Panc1 (cell line): ENCODE results near the gene ESR2. TPM values are rescaled to one million over a fixed set of nuclear protein-coding genes. Genes with fewer than 3 reads are reported as not detected.

ENCODE experiments used
- ATAC-seq: fragments of 200-7000 bp; cut with Tn5 transposase; 2 replicates; pipeline ENCODE4 v1.9.1; 2020; ENCODE audit warnings: mild to moderate bottlenecking, moderate library complexity
- BruUV-seq: library from RNA; stranded (reverse); fragments of 400-500 nt; replicated peaks from 2 replicates; lab custom pipeline; 2021; lab: Mats Ljungman, UMichigan
- CTCF ChIA-PET: fragments of 300-600 bp; sonication (Branson Sonifier 250); formaldehyde crosslinking; loops from one replicate; lab custom pipeline; 2022; ENCODE audit warnings: antibody characterized with exemption; lab: Charles Lee
- POLR2A ChIA-PET: fragments of 300-600 bp; sonication (Branson Sonifier 250); formaldehyde crosslinking; loops from one replicate; lab custom pipeline; 2022; ENCODE audit warnings: antibody characterized with exemption; lab: Charles Lee
- DNase-seq: peaks from one replicate; pipeline ENCODE4 v3.0.0-alpha.2; 2010; ENCODE audit warnings: low read depth, low spot score
- H3K27ac ChIP-seq: 2 replicates; pipeline ENCODE4 v1.5.1; 2011; ENCODE audit warnings: mild to moderate bottlenecking, low read length, inconsistent platforms
- H3K27me3 ChIP-seq: fragments of 200-500 bp; sonication (Bioruptor generic); 2 replicates; pipeline ENCODE4 v1.6.0; 2014; ENCODE audit warnings: low read length, inconsistent platforms; ENCODE audit not compliant: control insufficient read depth, insufficient read depth
- H3K36me3 ChIP-seq: fragments of 200-500 bp; sonication (Bioruptor generic); 2 replicates; pipeline ENCODE4 v1.5.1; 2014; ENCODE audit warnings: inconsistent platforms, mild to moderate bottlenecking, low read length, moderate library complexity; ENCODE audit not compliant: control insufficient read depth, insufficient read depth
- H3K4me1 ChIP-seq: 2 replicates; pipeline ENCODE4 v1.5.1; 2011; ENCODE audit warnings: inconsistent platforms, mild to moderate bottlenecking, low read length, moderate library complexity; ENCODE audit not compliant: control insufficient read depth, insufficient read depth
- H3K4me3 ChIP-seq, 2 experiments: 2 replicates each; pipeline ENCODE4 v1.5.1; 2011 to 2012; ENCODE audit warnings: low read depth in 2 of 2, low read length in 2 of 2, mild to moderate bottlenecking in 2 of 2, inconsistent platforms in 1 of 2, moderate library complexity in 1 of 2
- H3K9me3 ChIP-seq: fragments of 200-500 bp; sonication (Bioruptor generic); 2 replicates; pipeline ENCODE4 v1.5.1; 2014; ENCODE audit warnings: low read depth, mild to moderate bottlenecking, inconsistent platforms, low read length, moderate library complexity; ENCODE audit not compliant: control insufficient read depth, insufficient read depth
- POLR2AphosphoS5 ChIP-seq: IDR thresholded peaks from 2 replicates; pipeline ENCODE4 v1.6.1; 2012; ENCODE audit warnings: mild to moderate bottlenecking, low read depth, low read length, moderate library complexity
- REST ChIP-seq, 2 experiments: IDR thresholded peaks; 2 replicates each; pipeline ENCODE4 v1.6.1; 2011 to 2012; ENCODE audit warnings: low read depth in 2 of 2, control low read depth in 1 of 2, low read length in 1 of 2, mild to moderate bottlenecking in 1 of 2, moderate library complexity in 1 of 2; ENCODE audit not compliant: insufficient read depth in 1 of 2
- SIN3A ChIP-seq: IDR thresholded peaks from 2 replicates; pipeline ENCODE4 v1.6.1; 2012; ENCODE audit warnings: low read depth, mild to moderate bottlenecking, low read length, moderate library complexity, borderline replicate concordance; ENCODE audit not compliant: insufficient read depth
- TCF7L2 ChIP-seq: IDR thresholded peaks from 2 replicates; pipeline ENCODE4 v1.6.1; 2011; ENCODE audit warnings: mild to moderate bottlenecking, low read depth, low read length, inconsistent platforms
- in situ Hi-C: cut with HindIII; loops from 2 replicates; pipeline ENCODE4 v1.10.0; 2016; ENCODE audit warnings: low sequenced_read_pairs, low pct_unique_long_range_greater_than_20kb
- intact Hi-C: fragments of 100-400 bp; cut with micrococcal nuclease; formaldehyde crosslinking; loops from one replicate; pipeline ENCODE4 v1.10.0; 2022; ENCODE audit not compliant: unreplicated experiment
- total RNA-seq: library from RNA; stranded (reverse); gene quantifications from one replicate; pipeline ENCODE4 v1.2.1, GENCODE V29; 2021; ENCODE audit not compliant: unreplicated experiment
- TF ChIP-seq, protein P1 (sequence below): fragments of 450-650 bp; IDR thresholded peaks from 2 replicates; pipeline ENCODE4 v1.5.1; 2017; ENCODE audit warnings: mild to moderate bottlenecking

ESR2 gene
- total RNA-seq, 1 experiment from 2014 or later = not detected

GRCh38 chr14:64329149-64329548 lies 35.0 kb upstream of the ESR2 start:
- in situ Hi-C loops = no loop called here
- TF ChIP-seq POLR2AphosphoS5 (no peak), SIN3A (no peak), TCF7L2 (no peak), REST (IDR thresholded peaks at IDR 0.05; ENCODE audit: insufficient read depth in 1 of 2, low read depth in 2 of 2, low read length in 1 of 2) (no peak)
- TF ChIP-seq, protein P1, sequence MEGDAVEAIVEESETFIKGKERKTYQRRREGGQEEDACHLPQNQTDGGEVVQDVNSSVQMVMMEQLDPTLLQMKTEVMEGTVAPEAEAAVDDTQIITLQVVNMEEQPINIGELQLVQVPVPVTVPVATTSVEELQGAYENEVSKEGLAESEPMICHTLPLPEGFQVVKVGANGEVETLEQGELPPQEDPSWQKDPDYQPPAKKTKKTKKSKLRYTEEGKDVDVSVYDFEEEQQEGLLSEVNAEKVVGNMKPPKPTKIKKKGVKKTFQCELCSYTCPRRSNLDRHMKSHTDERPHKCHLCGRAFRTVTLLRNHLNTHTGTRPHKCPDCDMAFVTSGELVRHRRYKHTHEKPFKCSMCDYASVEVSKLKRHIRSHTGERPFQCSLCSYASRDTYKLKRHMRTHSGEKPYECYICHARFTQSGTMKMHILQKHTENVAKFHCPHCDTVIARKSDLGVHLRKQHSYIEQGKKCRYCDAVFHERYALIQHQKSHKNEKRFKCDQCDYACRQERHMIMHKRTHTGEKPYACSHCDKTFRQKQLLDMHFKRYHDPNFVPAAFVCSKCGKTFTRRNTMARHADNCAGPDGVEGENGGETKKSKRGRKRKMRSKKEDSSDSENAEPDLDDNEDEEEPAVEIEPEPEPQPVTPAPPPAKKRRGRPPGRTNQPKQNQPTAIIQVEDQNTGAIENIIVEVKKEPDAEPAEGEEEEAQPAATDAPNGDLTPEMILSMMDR = no peak
- no TSS peak for BruUV-seq
- DNase-seq (no peak), ATAC-seq (no peak)
- ChIA-PET POLR2A (no interaction called here), CTCF (no interaction called here)
- H3K9me3 ChIP-seq = no peaks in the 10 kb centered on the region
- H3K36me3 ChIP-seq = no peaks in the 10 kb centered on the region
- H3K4me3 ChIP-seq = no peak overlapping the region
- H3K27ac ChIP-seq = no peak overlapping the region
- no peaks in the 10 kb centered on the region; the same call in 1 of the 2 replicates for H3K27me3 ChIP-seq
- intact Hi-C loops = no loop called here
- no peaks in the 10 kb centered on the region for H3K4me1 ChIP-seq

DNA sequence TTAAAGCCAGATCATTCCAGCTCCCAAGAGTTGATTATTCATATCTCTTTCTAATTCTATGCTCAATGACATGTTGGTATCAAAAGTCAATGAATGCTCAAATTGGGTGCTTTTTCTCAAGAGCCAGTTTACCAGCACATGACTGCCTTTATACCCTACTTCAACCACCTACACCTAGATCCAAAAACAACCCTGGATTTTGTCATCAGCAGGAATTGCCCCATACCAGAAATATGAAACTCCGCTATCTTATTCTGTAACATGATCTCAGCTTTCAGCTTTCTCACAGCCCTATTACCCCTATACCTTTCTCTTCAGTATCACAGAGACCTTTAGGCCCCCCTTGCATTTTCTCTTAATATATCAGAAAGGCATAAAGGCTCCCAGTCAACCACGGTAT lies 32.3 kb upstream of the ESR2 start:
- ATAC-seq (no peak), DNase-seq (no peak)
- CTCF ChIA-PET = no interaction called here
- POLR2A ChIA-PET = no interaction called here
- Histone ChIP-seq H3K36me3 (no peaks in the 10 kb centered on the region; the same call in 1 of the 2 replicates), H3K27ac (no peak overlapping the region), H3K9me3 (no peaks in the 10 kb centered on the region), H3K4me1 (no peaks in the 10 kb centered on the region), H3K4me3 (no peak overlapping the region), H3K27me3 (no peaks in the 10 kb centered on the region; the same call in 1 of the 2 replicates)
- BruUV-seq = no TSS peak
- intact Hi-C loops = no loop called here
- in situ Hi-C loops = no loop called here
- TF ChIP-seq POLR2AphosphoS5 = no peak
- TF ChIP-seq REST (IDR thresholded peaks at IDR 0.05; ENCODE audit: insufficient read depth in 1 of 2, low read depth in 2 of 2, low read length in 1 of 2) = no peak
- TF ChIP-seq, protein P1 = no peak
- no peak for TF ChIP-seq SIN3A
- TF ChIP-seq TCF7L2 = no peak
